Gastrocnemius medialis (tissue), 4 donors: ENCODE results near the gene CLDN15.

ENCODE experiments used
- POLR2A ChIP-seq, 2 donors: fragments of 450-650 bp; IDR thresholded peaks; one replicate each; pipeline ENCODE4 v1.6.1; 2017; ENCODE audit warnings: antibody characterized with exemption in 2 of 2, mild to moderate bottlenecking in 2 of 2, moderate library complexity in 2 of 2
- TF ChIP-seq, protein P1 (sequence below), 5 experiments: fragments of 450-650 bp in 3 of 5; fragments of 200-600 bp in 2 of 5; sonication (generic) in 2 of 5; IDR thresholded peaks in 4 of 5; conservative IDR thresholded peaks in 1 of 5; 1 replicate in 4 of 5; 2 replicates in 1 of 5; pipeline ENCODE4 v1.5.1; 2016 to 2019; ENCODE audit warnings: antibody characterized with exemption in 5 of 5, mild to moderate bottlenecking in 3 of 5, moderate library complexity in 3 of 5

GRCh38 chr7:101186194-101186593 is 51.4 kb downstream of the CLDN15 start:
- no peak for TF ChIP-seq POLR2A (IDR thresholded peaks at IDR 0.05)
- TF ChIP-seq, protein P1, sequence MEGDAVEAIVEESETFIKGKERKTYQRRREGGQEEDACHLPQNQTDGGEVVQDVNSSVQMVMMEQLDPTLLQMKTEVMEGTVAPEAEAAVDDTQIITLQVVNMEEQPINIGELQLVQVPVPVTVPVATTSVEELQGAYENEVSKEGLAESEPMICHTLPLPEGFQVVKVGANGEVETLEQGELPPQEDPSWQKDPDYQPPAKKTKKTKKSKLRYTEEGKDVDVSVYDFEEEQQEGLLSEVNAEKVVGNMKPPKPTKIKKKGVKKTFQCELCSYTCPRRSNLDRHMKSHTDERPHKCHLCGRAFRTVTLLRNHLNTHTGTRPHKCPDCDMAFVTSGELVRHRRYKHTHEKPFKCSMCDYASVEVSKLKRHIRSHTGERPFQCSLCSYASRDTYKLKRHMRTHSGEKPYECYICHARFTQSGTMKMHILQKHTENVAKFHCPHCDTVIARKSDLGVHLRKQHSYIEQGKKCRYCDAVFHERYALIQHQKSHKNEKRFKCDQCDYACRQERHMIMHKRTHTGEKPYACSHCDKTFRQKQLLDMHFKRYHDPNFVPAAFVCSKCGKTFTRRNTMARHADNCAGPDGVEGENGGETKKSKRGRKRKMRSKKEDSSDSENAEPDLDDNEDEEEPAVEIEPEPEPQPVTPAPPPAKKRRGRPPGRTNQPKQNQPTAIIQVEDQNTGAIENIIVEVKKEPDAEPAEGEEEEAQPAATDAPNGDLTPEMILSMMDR (IDR thresholded peaks at IDR 0.05 in 4 of 5, conservative IDR thresholded peaks at IDR 0.05 in 1 of 5), result no peak
